EL (cell line): Measurements from ENCODE around the gene PLCH2.

Source experiments
- DNase-seq: peaks from one replicate; pipeline ENCODE4 v3.0.0-alpha.2; 2016

The PLCH2 gene

DNA sequence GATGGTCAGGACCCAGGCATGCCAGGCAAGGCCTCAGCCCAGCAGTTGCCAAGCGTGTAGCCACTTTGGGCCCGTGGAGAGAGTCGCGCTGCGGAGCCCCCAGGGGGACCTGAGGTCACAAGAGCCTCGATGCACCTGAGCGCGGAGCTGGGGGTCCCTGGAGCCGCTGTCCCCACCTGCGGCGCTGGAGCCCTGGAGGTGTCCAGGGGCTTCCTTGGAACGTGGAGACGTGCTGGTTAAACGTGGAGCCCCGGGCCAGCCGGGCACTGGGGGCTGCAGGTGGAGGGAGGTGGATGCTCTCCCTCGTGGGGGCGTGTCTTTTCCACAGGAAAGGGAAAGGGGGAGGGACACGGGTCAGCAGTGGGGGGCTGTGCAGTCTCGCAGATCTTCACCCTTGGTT, 3.1 kb downstream of the PLCH2 start:
- no peak for DNase-seq

DNA sequence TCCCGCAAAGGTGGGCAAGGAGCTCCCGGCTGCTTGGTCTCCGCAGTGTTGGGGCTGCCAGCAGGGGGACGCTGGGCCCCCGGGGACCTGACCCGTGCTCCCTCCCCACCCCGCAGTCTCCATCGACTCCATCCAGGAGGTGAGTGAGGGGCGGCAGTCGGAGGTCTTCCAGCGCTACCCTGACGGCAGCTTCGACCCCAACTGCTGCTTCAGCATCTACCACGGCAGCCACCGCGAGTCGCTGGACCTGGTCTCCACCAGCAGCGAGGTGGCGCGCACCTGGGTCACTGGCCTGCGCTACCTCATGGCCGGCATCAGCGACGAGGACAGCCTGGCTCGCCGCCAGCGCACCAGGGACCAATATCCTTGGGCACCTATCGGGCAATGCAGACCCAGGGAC, 3.5 kb downstream of the PLCH2 start:
- no peak for DNase-seq

DNA sequence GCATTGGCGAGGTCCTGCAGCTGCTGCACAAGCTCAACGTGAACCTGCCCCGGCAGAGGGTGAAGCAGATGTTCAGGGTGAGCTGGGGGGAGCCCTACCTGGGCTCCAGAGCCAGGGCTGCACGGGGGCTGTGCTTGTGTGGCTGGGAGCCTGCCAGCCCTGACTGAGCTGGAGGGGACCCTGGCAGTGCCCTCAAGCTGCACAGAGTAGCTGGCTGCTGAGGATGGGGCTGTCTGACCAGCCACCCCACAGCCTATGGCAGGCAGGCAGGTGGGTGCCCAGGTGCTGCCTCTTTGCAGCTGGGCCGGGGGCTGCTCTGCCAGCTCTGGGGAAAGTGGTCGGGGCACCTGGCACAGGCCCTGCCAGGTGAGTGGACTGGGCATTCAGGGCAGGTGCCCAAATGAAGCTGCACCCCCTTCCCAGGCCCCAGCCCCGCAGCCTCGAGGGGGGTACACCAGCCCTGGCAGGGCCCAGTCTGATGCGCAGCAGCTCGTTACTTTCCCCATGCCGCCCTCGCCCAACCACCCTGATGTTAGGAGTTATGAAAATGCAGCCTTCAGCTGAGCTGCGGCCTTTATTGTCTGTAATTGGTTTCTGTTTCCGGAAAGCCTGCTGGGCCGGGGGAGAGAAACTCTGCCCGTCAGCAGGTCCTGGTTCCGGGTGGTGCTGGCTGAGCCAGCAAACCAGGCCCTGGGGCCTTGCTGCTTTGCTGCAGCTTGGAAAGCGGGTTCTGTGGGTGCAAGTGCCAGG, 4.3 kb downstream of the PLCH2 start:
- no peak for DNase-seq

DNA sequence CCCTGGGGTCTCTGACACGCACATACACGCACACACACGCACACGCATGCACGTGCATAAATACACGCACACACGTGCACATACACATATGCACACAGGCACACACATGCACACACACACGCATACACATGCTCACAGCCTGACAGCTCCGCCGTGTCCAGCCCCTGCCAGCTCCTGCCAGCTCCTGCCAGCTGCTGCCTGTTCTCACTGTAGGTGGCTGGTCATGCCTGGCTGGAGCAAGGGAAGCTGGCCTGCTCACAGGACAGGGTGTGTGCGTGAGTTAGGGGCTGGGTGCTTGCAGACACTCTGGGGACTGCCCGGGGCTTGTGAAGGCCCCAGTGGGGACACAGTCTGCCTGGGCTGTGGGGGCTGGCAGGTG, 4.9 kb downstream of the PLCH2 start:
- no peak for DNase-seq

- DNase-seq: no peak
These were observed 5.8 kb downstream of the PLCH2 start for GRCh38 chr1:2481885-2482284.

DNA sequence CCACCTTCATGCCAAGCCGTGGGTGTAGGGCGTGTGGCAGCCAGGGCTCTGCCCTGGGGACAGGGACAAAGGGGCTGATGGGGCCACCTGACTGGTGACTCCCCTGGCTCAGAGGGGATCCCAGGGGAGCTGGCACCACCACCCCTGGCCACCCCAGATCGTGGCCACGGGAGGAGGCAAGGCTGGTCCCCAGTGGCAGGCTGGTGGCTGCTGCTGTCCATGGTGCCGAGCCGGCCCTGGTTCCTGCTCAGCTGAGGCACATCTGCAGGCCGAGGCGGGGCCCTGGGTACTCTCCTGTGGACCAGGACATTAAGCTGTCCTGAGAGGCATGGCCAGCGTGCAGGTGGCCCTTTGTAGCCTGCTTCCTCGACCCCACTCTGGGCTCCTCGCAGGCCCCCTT, 6.5 kb downstream of the PLCH2 start:
- DNase-seq: no peak

DNA sequence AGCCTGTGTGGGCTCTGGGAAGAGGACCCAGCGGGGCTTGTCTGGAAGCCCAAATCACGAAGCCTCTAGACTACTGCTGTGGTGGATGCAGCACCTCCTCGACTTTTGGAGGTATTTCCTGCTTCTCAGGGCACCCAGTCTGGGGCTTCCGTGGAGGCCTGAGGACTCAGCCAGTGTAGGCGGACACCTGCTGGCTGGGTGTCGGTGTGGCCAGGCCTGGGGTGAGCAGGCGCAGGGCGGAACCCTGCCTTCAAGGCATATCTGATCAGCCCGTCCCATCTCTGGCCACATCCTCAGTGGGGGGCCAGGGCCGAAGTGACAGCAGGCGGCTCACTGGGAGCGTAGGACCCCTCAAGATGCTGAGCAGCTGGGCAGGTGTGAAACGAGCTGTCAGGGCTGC, 6.9 kb downstream of the PLCH2 start:
- DNase-seq: no peak

GRCh38 chr1:2483970-2484369, 7.9 kb downstream of the PLCH2 start:
- DNase-seq: no peak

DNA sequence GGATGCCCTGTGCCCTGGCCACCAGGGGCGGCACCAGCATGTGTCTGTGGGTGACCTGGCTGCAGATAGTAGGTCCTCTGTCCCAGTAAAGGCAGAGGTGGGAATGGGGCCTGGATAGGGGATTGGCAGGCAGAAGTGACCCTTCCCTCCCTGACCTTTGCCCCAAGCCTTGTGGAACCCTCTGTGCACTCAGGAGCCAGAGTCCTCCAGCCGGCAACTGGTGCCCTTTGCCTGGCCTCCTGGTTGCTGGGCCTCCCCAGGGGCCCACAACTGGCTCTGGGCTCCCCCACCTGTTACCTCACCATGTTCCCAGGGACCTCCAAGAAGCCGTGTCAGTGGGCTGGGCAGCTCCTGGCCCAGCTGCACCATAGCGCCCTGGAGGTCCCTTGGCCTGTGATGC, 10.0 kb downstream of the PLCH2 start:
- DNase-seq: no peak

GRCh38 chr1:2486558-2486957, 10.5 kb downstream of the PLCH2 start:
- DNase-seq: no peak

DNA sequence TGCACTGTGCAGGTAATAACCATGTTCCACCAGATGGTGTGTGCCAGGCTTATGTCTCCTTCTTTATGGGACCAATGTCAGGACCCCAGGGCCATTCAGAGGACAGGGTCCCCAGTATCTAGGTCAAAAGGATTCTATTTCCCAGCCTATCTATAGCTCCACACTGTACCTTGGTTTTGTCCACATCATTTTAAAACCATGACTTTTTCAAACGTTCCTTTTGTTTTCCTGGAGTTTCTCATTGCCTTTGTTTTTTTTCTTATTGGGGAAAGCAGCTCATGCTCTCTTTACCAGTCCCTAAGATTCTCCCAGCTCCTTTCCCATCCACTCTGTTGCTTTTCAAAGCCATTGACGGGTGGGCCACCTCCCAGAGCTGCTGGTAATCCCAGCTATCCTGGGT, 12.6 kb downstream of the PLCH2 start:
- DNase-seq: no peak

DNA sequence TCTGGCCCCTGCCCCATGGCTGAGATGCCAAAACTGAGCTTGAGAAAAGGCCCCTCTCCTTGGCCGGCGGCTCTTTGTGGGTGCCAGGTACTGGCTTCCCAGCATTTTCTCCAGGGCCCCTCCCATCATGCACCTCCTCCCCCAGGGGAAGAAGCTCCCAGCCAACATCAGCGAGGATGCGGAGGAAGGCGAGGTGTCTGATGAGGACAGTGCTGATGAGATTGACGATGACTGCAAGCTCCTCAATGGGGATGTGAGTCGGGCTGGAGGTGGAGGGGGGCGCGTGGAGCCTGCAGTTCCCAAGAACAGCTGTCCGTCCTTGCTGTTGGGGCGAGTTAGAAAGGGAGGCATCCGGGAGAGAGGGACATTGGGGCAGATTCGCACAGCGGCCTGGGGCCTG, 13.5 kb downstream of the PLCH2 start:
- no peak for DNase-seq

DNA sequence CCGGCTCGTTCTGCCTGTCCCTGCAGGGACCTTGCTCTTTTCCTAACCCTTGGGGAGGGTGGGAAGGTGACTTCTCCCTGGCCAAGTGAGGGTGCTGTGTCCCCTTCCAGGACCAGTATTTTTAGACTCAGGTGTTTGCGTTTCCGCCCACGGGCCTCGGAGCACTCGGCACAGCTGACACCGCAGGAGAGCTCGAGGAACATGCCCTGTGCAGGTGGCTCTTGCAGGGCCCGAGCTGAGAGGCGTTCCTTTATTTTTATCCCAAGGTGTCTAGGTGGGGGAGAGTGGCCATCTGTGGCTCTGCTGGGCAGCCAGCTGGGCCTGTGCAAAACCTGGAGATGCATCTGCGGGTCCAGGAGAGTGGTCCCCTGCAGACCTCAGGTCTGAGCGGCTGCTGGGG, 16.0 kb downstream of the PLCH2 start:
- no peak for DNase-seq

- no peak for DNase-seq
These were observed 17.1 kb downstream of the PLCH2 start for GRCh38 chr1:2493218-2493617.

- no peak for DNase-seq
These were observed 17.7 kb downstream of the PLCH2 start for GRCh38 chr1:2493691-2494322.

GRCh38 chr1:2494323-2494693, 18.2 kb downstream of the PLCH2 start:
- peak; percentile 87 for DNase-seq

GRCh38 chr1:2495026-2495425, 18.9 kb downstream of the PLCH2 start:
- no peak for DNase-seq

- no peak for DNase-seq
These were observed 19.5 kb downstream of the PLCH2 start for GRCh38 chr1:2495546-2495945.

DNA sequence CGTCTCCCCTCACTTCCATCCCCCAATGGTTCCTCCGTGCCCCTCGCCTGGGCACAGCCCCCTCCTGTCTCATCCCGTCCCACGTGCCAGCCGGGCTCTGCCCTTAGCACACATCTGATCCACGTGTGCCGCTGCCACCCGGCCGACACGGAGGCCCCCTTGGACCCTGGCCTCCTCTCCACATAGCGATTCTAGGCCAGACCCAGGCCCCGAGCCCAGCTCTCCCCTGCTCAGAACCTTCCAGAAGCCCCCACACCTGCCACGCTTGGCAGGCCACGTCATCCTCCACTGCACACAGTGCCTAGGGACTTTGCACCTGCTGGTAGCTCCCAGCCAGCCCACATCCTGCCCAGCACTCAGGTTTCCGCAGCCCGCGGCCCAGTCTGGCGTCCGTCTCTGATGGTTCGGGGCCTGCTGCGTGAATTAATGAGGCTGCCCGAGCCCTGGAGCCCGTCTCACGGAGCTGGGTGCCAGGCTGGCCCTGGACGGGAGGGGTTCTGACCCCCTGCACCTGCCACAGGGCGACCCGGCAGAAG, 20.1 kb downstream of the PLCH2 start:
- no peak for DNase-seq

DNA sequence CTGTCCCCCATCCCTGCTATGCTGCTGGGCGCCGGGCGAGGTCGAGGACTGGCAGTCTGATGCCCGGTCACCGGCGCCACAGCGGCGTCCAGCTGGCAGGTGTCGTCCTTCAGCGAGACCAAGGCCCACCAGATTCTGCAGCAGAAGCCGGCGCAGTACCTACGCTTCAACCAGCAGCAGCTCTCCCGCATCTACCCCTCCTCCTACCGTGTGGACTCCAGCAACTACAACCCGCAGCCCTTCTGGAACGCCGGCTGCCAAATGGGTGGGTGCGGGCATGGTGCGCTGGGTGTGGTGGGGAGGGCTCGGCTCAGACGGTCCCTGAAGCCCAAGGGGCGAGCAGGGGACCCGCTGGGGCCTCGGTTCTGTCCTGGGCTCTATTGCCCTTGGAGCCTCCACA, 20.7 kb downstream of the PLCH2 start:
- DNase-seq: no peak

- DNase-seq: no peak
These were observed 21.8 kb downstream of the PLCH2 start for GRCh38 chr1:2497891-2498290.

DNA sequence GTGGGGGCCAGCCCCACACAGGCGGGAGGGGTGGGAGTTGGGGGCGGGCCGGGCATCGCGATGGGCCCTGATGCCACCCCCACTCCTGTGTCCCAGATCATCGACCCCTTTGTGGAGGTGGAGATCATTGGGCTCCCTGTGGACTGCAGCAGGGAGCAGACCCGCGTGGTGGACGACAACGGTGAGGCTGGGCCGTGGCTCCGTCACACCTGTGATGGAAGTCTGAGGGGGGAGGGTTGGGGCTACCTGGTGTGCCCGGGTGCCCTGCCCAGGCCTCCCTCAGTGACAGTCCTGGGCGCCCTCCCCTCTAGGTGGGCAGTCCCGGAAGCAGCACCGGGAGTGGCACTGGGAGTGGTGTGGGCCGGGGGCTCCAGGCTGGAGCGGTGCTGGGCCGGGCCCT, 22.6 kb downstream of the PLCH2 start:
- DNase-seq: no peak

GRCh38 chr1:2499260-2499659, 23.2 kb downstream of the PLCH2 start:
- DNase-seq: no peak

DNA sequence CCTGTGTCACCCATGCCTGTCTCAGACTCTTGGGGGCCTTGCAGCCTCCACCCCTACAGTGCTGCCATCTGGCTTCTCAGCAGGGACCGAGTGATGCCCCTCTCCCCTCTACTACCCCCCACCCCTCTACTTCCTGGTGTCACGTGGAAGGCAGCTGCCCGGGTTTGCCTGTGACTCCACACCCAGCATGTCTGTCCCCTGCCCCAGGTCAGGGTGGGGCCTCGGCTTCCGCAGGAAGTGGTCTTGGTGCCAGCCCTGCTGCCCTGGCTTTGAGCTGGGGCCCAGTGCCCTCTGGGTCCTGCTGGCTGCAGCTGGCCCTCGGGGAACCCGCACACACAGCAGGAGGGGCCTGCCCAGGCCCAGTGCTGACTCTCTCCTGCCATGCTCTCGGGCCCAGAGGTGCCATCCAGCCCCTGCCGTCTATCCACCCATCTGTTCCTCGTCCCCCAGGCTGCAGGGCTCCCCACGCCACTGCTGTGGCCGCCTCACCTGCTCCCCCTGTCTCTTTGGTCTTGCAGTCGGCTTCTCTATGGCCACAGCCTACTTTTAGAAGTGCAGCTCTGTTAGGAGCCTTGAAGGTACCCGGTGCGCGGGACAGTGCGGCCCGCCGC, 24.0 kb downstream of the PLCH2 start:
- no peak for DNase-seq
